PFSK-1 (cell line): Measurements from ENCODE around the gene CEBPG.

Experiments
- REST ChIP-seq, 2 experiments: IDR thresholded peaks; 2 replicates each; pipeline versions ENCODE4 v1.6.1 to v1.8.0; 2011 to 2012; ENCODE audit warnings: low read depth in 2 of 2, low read length in 2 of 2, control low read depth in 1 of 2, inconsistent platforms in 1 of 2, mild to moderate bottlenecking in 1 of 2, moderate library complexity in 1 of 2; ENCODE audit not compliant: insufficient read depth in 1 of 2
- TAF1 ChIP-seq: IDR thresholded peaks from 2 replicates; pipeline ENCODE4 v1.6.1; 2012; ENCODE audit warnings: low read length, control low read depth, borderline replicate concordance; ENCODE audit not compliant: insufficient read depth

DNA sequence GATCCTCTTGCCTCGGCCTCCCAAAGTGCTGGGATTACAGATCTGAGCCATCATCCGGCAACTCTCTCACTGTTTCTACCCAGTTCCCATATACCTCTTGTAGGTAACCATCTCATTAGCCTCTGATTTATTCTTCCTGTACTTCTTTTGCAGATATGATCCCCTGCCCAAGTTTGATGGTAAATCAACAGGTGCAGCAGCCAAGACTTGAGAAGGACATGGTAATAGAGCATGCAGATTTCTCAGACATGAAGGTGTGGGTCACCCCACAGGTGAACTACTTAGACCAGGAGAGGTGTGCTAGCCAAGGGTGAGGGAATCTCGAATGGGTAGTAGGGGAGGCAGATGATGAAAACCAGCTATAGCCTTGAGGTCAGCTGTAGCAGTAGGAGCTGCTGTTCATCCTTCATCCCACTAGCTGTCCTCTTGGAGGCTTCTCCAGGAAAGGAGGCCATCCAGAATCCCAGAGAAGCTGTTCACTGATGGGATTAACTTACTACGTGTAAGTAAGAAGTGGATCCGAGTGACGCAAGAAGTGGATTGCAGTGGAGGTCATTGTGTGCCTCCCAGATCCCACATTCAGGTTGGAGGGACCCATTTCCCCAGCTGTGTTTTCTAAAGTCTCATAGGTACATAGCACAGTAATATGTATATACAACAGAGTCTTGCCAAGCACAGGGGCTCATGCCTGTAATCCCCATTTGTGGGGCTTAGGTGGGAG, 10.8 kb upstream of the CEBPG start:
- TF ChIP-seq REST (IDR thresholded peaks at IDR 0.05; ENCODE audit: insufficient read depth in 1 of 2, low read depth in 2 of 2, low read length in 2 of 2) = no peak
- TF ChIP-seq TAF1 = no peak
